ENCODE measurements around the gene ACTN3.
"Not testable (repeated sequence)": the region's sequence is repeated elsewhere in the genome, so short reads cannot be mapped to it uniquely, and the experiment has no call there.

The ACTN3 gene

GRCh38 chr11:66600219-66600618, 53.5 kb downstream of the ACTN3 start:
- no peak for DNase-seq (ENCODE audit: low spot score)

- DNase-seq (ENCODE audit: low spot score) = no peak
Measured at GRCh38 chr11:66600631-66601233, 54.0 kb downstream of the ACTN3 start.

GRCh38 chr11:66603072-66603471, 56.4 kb downstream of the ACTN3 start:
- DNase-seq (ENCODE audit: low spot score) = no peak

GRCh38 chr11:66604155-66604554, 57.5 kb downstream of the ACTN3 start:
- no peak for DNase-seq (ENCODE audit: low spot score)

- not testable (repeated sequence) for DNase-seq (ENCODE audit: low spot score)
Measured at GRCh38 chr11:66606608-66607007, 59.9 kb downstream of the ACTN3 start.

GRCh38 chr11:66607126-66607834, 60.6 kb downstream of the ACTN3 start:
- DNase-seq (ENCODE audit: low spot score) = peak; percentile 50

GRCh38 chr11:66609721-66610617, 63.3 kb downstream of the ACTN3 start:
- DNase-seq (ENCODE audit: low spot score) = no peak

GRCh38 chr11:66612458-66612857, 65.8 kb downstream of the ACTN3 start:
- DNase-seq (ENCODE audit: low spot score) = no peak
